Neural crest cell (in vitro differentiated cells): ENCODE data around the gene MRRF. TPM values are rescaled to one million over a fixed set of nuclear protein-coding genes. Genes with fewer than 3 reads are reported as not detected.
"Not testable (repeated sequence)": the region's sequence is repeated elsewhere in the genome, so short reads cannot be mapped to it uniquely, and the experiment has no call there.

Experiments used
- DNase-seq: peaks from one replicate; pipeline ENCODE4 v3.0.0; 2021; ENCODE audit warnings: low read depth, mixed read lengths, low spot score
- H3K27ac Mint-ChIP-seq: one replicate; pipeline ENCODE4 v1.8.0; 2021; ENCODE audit warnings: mild to moderate bottlenecking, mixed read lengths; ENCODE audit not compliant: unreplicated experiment
- H3K27me3 Mint-ChIP-seq: 2 replicates; pipeline ENCODE4 v1.8.0; 2021; ENCODE audit warnings: low read depth, mild to moderate bottlenecking, mixed read lengths
- H3K36me3 Mint-ChIP-seq: 2 replicates; pipeline ENCODE4 v1.8.0; 2021; ENCODE audit warnings: low read depth, mild to moderate bottlenecking, mixed read lengths
- H3K4me1 Mint-ChIP-seq: 2 replicates; pipeline ENCODE4 v1.8.0; 2021; ENCODE audit warnings: mixed read lengths
- H3K4me3 Mint-ChIP-seq: one replicate; pipeline ENCODE4 v1.8.0; 2021; ENCODE audit warnings: mild to moderate bottlenecking, mixed read lengths
- H3K9me3 Mint-ChIP-seq: 2 replicates; pipeline ENCODE4 v1.8.0; 2021; ENCODE audit warnings: mixed read lengths
- CTCF ChIP-seq: fragments of 200-600 bp; sonication (generic); conservative IDR thresholded peaks from 2 replicates; pipeline ENCODE4 v1.5.0; 2021; ENCODE audit warnings: antibody characterized with exemption, mild to moderate bottlenecking
- total RNA-seq: library from RNA; stranded (reverse); gene quantifications from 2 replicates; pipeline ENCODE4 v1.2.1, GENCODE V29; 2021

Gene MRRF
- total RNA-seq, 1 donor from 2014 or later: 40.1 TPM

- H3K27me3 Mint-ChIP-seq: peaks cover 5% of the 10 kb centered on the region
- TF ChIP-seq CTCF: no peak
- H3K9me3 Mint-ChIP-seq: no peaks in the 10 kb centered on the region
- H3K36me3 Mint-ChIP-seq: peaks cover 3% of the 10 kb centered on the region
- H3K27ac Mint-ChIP-seq: no peak overlapping the region
- H3K4me3 Mint-ChIP-seq: no peak overlapping the region
- DNase-seq: no peak
- peaks cover 10% of the 10 kb centered on the region for H3K4me1 Mint-ChIP-seq
Measured at GRCh38 chr9:122327175-122327574, 62.5 kb downstream of the MRRF start.

DNA sequence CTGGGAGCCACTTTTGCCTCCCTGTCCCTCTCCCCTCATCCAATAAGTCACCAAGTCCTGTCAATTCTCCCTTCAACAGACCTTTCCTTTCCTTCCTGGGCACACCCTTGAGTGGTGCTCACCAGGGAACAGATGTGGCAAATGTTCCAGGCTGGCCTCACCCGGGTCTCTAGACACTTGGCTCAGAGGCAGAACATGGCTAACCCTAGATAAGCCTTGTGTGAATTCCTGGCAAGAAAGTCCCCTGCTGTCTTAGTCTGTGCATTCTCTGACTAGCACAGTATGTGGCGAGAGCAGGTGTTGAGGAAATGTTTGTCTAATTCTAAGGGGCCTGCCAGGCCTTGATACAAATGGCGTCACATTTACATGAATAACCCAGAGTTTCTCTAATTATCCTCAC lies 64.9 kb downstream of the MRRF start:
- TF ChIP-seq CTCF: no peak
- DNase-seq: no peak
- Mint-ChIP-seq H3K36me3 (no peaks in the 10 kb centered on the region), H3K27ac (no peak overlapping the region), H3K4me3 (no peak overlapping the region), H3K27me3 (peaks cover 5% of the 10 kb centered on the region), H3K4me1 (peaks cover 16% of the 10 kb centered on the region), H3K9me3 (no peaks in the 10 kb centered on the region)

DNA sequence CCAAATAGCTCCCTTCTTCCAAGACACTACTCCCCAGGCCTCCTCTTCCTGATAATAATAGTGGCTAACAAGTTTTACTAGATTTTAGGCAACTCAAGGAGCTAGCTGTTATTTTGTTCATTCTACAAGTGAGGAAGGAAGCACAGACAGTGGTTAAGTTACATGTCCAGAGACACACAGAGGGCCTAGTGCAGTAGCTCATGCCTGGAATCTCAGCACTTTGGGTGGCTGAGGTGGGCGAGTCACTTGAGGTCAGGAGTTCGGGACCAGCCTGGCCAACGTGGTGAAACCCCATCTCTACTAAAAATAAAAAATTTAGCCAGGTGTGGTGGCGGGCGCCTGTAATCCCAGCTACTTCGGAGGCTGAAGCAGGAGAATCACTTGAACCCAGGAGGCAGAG lies 65.8 kb downstream of the MRRF start:
- H3K4me1 Mint-ChIP-seq: peaks cover 16% of the 10 kb centered on the region
- not testable (repeated sequence) for DNase-seq, H3K36me3 Mint-ChIP-seq, H3K27me3 Mint-ChIP-seq, H3K27ac Mint-ChIP-seq, H3K4me3 Mint-ChIP-seq, H3K9me3 Mint-ChIP-seq

- Mint-ChIP-seq H3K27ac (no peak overlapping the region), H3K4me1 (peaks cover 16% of the 10 kb centered on the region), H3K4me3 (no peak overlapping the region), H3K9me3 (no peaks in the 10 kb centered on the region), H3K36me3 (no peaks in the 10 kb centered on the region), H3K27me3 (peaks cover 5% of the 10 kb centered on the region)
- no peak for TF ChIP-seq CTCF
- DNase-seq: no peak
Measured at GRCh38 chr9:122331523-122331927, 66.8 kb downstream of the MRRF start.

- H3K4me3 Mint-ChIP-seq: no peak overlapping the region
- no peak for TF ChIP-seq CTCF
- H3K9me3 Mint-ChIP-seq: no peaks in the 10 kb centered on the region
- peak overlapping the region; percentile 24 for H3K27ac Mint-ChIP-seq
- peaks cover 19% of the 10 kb centered on the region for H3K4me1 Mint-ChIP-seq
- no peak for DNase-seq
- H3K27me3 Mint-ChIP-seq: peaks cover 6% of the 10 kb centered on the region
- H3K36me3 Mint-ChIP-seq: no peaks in the 10 kb centered on the region
Measured at GRCh38 chr9:122332083-122332482, 67.4 kb downstream of the MRRF start.

- Mint-ChIP-seq H3K36me3 (no peaks in the 10 kb centered on the region), H3K4me1 (peaks cover 22% of the 10 kb centered on the region), H3K27ac (no peak overlapping the region), H3K27me3 (peaks cover 8% of the 10 kb centered on the region), H3K9me3 (no peaks in the 10 kb centered on the region), H3K4me3 (no peak overlapping the region)
- DNase-seq: no peak
- TF ChIP-seq CTCF: no peak
Measured at GRCh38 chr9:122332644-122333043, 68.0 kb downstream of the MRRF start.
